Calu3 (cell line): ENCODE measurements around the gene ATP6V1F. TPM values are rescaled to one million over a fixed set of nuclear protein-coding genes. Genes with fewer than 3 reads are reported as not detected.

ENCODE experiments used
- BruUV-seq: library from RNA; stranded (reverse); fragments of 400-500 nt; replicated peaks from 2 replicates; lab custom pipeline; 2021; lab: Mats Ljungman, UMichigan
- CTCF ChIA-PET: fragments of 300-600 bp; sonication (Branson Sonifier 250); formaldehyde crosslinking; loops from one replicate; lab custom pipeline; 2022; ENCODE audit warnings: antibody characterized with exemption; lab: Charles Lee
- DNase-seq: peaks from one replicate; pipeline ENCODE4 v3.0.0; 2022
- H3K27ac Mint-ChIP-seq: one replicate; pipeline ENCODE4 v1.8.0; 2022; ENCODE audit warnings: mixed read lengths; ENCODE audit not compliant: unreplicated experiment
- H3K27me3 Mint-ChIP-seq: one replicate; pipeline ENCODE4 v1.8.0; 2022; ENCODE audit warnings: mixed read lengths; ENCODE audit not compliant: unreplicated experiment
- H3K36me3 Mint-ChIP-seq: one replicate; pipeline ENCODE4 v1.8.0; 2022; ENCODE audit warnings: mild to moderate bottlenecking, moderate library complexity, mixed read lengths; ENCODE audit not compliant: insufficient read depth, unreplicated experiment
- H3K4me1 Mint-ChIP-seq: one replicate; pipeline ENCODE4 v1.8.0; 2022; ENCODE audit warnings: mild to moderate bottlenecking, low read depth, mixed read lengths; ENCODE audit not compliant: unreplicated experiment
- H3K4me3 Mint-ChIP-seq: one replicate; pipeline ENCODE4 v1.8.0; 2022; ENCODE audit warnings: mild to moderate bottlenecking, low read depth, moderate library complexity, mixed read lengths; ENCODE audit not compliant: unreplicated experiment
- H3K9me3 Mint-ChIP-seq: one replicate; pipeline ENCODE4 v1.8.0; 2022; ENCODE audit warnings: low read depth, mixed read lengths; ENCODE audit not compliant: unreplicated experiment
- CTCF ChIP-seq: fragments of 200-600 bp; IDR thresholded peaks from one replicate; pipeline ENCODE4 v1.8.0; 2022; ENCODE audit warnings: antibody characterized with exemption; ENCODE audit not compliant: unreplicated experiment
- intact Hi-C: fragments of 100-400 bp; cut with micrococcal nuclease; formaldehyde crosslinking; loops from one replicate; pipeline ENCODE4 v1.10.0; 2022; ENCODE audit not compliant: unreplicated experiment
- total RNA-seq: library from RNA; stranded (reverse); gene quantifications from 2 replicates; pipeline ENCODE4 v1.2.3, GENCODE V29; 2022

Gene ATP6V1F
- total RNA-seq, 1 experiment from 2014 or later: 104 TPM

- Mint-ChIP-seq H3K4me3 (no peak overlapping the region), H3K27ac (no peak overlapping the region), H3K27me3 (no peaks in the 10 kb centered on the region), H3K36me3 (peaks cover 4% of the 10 kb centered on the region), H3K4me1 (peaks cover 5% of the 10 kb centered on the region), H3K9me3 (no peaks in the 10 kb centered on the region)
- no peak for TF ChIP-seq CTCF
- CTCF ChIA-PET: no interaction called here
- BruUV-seq: no TSS peak
- no peak for DNase-seq
- intact Hi-C loops: no loop called here
These were observed 16.8 kb downstream of the ATP6V1F start for GRCh38 chr7:128879461-128879938.

GRCh38 chr7:128879939-128880746, 17.5 kb downstream of the ATP6V1F start:
- H3K4me1 Mint-ChIP-seq: peaks cover 6% of the 10 kb centered on the region
- no peaks in the 10 kb centered on the region for H3K27me3 Mint-ChIP-seq
- no TSS peak for BruUV-seq
- H3K9me3 Mint-ChIP-seq: no peaks in the 10 kb centered on the region
- CTCF ChIA-PET: no interaction called here
- no peak for DNase-seq
- TF ChIP-seq CTCF: no peak
- H3K4me3 Mint-ChIP-seq: no peak overlapping the region
- peaks cover 4% of the 10 kb centered on the region for H3K36me3 Mint-ChIP-seq
- intact Hi-C loops: loop anchor here (5.0 kb wide), 1 partner anchor 88 kb away; the partner anchor contains the start of gene CCDC136
- H3K27ac Mint-ChIP-seq: no peak overlapping the region

GRCh38 chr7:128880791-128881457, 18.3 kb downstream of the ATP6V1F start:
- H3K9me3 Mint-ChIP-seq: no peaks in the 10 kb centered on the region
- no peak for TF ChIP-seq CTCF
- BruUV-seq: no TSS peak
- peaks cover 8% of the 10 kb centered on the region for H3K36me3 Mint-ChIP-seq
- H3K27me3 Mint-ChIP-seq: no peaks in the 10 kb centered on the region
- intact Hi-C loops: loop anchor here (5.0 kb wide), 1 partner anchor 89 kb away; the partner anchor contains the start of gene CCDC136
- peaks cover 6% of the 10 kb centered on the region for H3K4me1 Mint-ChIP-seq
- H3K4me3 Mint-ChIP-seq: no peak overlapping the region
- no peak overlapping the region for H3K27ac Mint-ChIP-seq
- CTCF ChIA-PET: interaction anchor here (0.6 kb wide), 1 partner anchor 219 kb away, joined by 3 read pairs; no protein-coding TSS in a partner anchor
- no peak for DNase-seq

GRCh38 chr7:128881458-128882125, 18.9 kb downstream of the ATP6V1F start:
- Mint-ChIP-seq H3K4me1 (peaks cover 6% of the 10 kb centered on the region), H3K9me3 (no peaks in the 10 kb centered on the region), H3K4me3 (no peak overlapping the region), H3K27ac (no peak overlapping the region), H3K27me3 (no peaks in the 10 kb centered on the region), H3K36me3 (peaks cover 9% of the 10 kb centered on the region)
- CTCF ChIA-PET: interaction anchor here (0.5 to 0.6 kb wide), 2 partner anchors 12 to 218 kb away, joined by 3 read pairs; no protein-coding TSS in a partner anchor
- BruUV-seq: no TSS peak
- TF ChIP-seq CTCF: no peak
- DNase-seq: no peak
- intact Hi-C loops: loop anchor here (5.0 kb wide), 1 partner anchor 89 kb away; the partner anchor contains the start of gene CCDC136
